H4 (cell line): ENCODE results near the gene MACROD2. TPM values are rescaled to one million over a fixed set of nuclear protein-coding genes. Genes with fewer than 3 reads are reported as not detected.
"Not testable (repeated sequence)": the region's sequence is repeated elsewhere in the genome, so short reads cannot be mapped to it uniquely, and the experiment has no call there.

Experiments
- DNase-seq: peaks from one replicate; pipeline ENCODE4 v3.0.0-alpha.2; 2015; ENCODE audit warnings: low spot score
- total RNA-seq: library from RNA; depleted of rRNA; stranded (reverse); fragments of >200 nt; shearing (Covaris generic); gene quantifications from 2 replicates; pipeline ENCODE4 v1.2.3, GENCODE V29; 2014

Gene MACROD2
- total RNA-seq, 1 experiment from 2014 or later = 1.2 TPM

GRCh38 chr20:14947946-14948345, 952.6 kb downstream of the MACROD2 start:
- DNase-seq = no peak

- peak; percentile 27 for DNase-seq
Measured at GRCh38 chr20:14948416-14948815, 953.1 kb downstream of the MACROD2 start.

DNA sequence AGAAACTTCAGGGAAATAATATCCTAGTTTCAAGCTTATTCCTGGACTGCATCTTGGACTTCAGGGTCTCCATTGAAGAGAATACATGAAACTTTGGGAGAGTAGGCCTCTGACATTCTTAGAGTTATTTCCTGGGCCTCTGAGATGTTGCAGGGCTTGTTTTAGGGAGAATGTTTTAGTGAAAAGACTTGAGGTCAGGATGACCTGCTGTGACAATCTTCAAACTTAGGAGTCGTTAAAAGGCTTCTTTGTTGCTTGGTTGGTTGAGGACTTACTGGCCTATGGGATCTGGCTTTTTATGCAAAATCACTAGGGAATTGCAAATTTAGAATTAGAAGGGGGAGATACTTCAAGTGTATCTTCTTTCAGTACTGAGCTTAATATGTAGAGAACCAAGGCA, 955.3 kb downstream of the MACROD2 start:
- DNase-seq = no peak

DNA sequence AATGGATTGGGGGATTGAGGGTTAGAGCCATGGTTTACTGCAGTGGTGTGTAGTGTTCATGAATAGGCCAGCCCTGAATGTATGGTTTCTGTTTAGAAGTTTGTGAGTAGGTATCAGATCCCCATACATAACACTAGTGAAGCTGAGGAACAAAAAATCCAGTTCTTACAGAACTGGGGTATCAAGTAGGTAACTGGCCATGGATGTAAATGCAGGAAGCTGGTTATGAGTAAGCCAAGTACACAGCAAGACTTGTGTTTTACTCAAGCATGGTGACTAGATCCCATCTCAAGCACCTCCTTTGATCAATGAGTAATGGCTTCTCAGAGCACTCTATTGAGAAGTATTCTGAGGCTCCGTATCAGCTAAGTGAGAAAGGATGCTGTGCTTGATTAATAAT, 955.8 kb downstream of the MACROD2 start:
- DNase-seq = no peak

- peak; percentile 56 for DNase-seq
Measured at GRCh38 chr20:14951707-14952418, 956.5 kb downstream of the MACROD2 start.

GRCh38 chr20:14953736-14954135, 958.4 kb downstream of the MACROD2 start:
- no peak for DNase-seq

DNA sequence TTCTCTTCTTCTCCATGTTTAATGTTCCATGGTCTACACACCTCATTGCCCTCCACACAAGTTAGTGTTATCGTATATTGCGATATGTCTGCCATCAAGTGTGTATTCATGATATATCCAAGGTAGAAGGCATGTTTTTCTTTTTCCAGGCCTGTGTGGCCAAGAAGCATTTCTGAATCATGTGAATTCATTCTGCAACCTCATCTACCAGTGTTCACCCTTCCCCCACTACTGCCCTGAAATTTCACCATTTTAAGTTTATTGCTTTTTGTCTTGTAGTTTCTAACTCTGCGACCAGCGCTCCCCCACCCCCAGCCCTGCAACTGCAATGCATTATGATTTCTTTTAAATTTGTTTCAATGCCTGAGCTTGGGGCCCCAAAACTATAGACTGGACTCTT, 960.1 kb downstream of the MACROD2 start:
- peak; percentile 27 for DNase-seq

- DNase-seq = peak; percentile 42
Measured at GRCh38 chr20:14956026-14956425, 960.7 kb downstream of the MACROD2 start.

DNA sequence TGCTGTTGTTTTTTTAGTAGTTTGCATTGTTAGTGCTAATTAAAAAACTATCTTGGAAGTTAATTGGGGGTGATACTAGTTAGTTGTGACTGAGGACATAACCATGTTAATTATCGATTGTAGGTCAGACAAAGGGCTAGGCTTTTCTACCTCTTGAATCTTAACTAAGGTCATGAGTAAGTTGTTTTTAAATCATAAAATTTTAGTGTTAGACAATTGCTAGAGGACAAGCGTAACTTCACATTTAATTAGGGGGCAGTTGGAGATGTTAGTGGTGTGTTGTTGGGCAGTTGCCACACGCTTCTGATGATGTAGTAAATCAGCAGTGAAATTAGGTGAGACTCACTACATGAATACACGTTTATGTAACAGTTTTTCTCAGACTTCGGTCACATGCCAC, 961.2 kb downstream of the MACROD2 start:
- DNase-seq = no peak

DNA sequence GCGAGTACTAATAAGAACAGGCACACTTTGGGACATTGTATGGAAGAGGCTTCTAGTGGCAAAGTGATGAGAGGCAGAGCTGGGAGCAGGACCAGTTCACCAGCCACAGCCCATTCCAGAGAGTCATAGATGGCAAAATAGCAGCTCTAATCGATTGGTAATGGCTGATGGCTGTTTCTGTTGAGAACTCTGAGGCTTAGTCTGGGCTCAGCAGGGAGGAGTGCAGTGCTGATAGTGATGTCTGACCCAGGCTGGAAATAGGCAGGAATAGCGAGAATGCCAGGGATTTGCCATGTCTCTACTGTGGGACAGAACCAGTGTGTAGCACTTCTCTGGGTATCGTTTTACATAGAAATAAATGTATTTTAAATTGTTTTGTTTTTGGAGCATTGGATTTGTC, 962.1 kb downstream of the MACROD2 start:
- DNase-seq = no peak

GRCh38 chr20:14958626-14959025, 963.3 kb downstream of the MACROD2 start:
- DNase-seq = no peak

- no peak for DNase-seq
Measured at GRCh38 chr20:14959506-14960475, 964.5 kb downstream of the MACROD2 start.

- DNase-seq = no peak
Measured at GRCh38 chr20:14960831-14961230, 965.5 kb downstream of the MACROD2 start.

DNA sequence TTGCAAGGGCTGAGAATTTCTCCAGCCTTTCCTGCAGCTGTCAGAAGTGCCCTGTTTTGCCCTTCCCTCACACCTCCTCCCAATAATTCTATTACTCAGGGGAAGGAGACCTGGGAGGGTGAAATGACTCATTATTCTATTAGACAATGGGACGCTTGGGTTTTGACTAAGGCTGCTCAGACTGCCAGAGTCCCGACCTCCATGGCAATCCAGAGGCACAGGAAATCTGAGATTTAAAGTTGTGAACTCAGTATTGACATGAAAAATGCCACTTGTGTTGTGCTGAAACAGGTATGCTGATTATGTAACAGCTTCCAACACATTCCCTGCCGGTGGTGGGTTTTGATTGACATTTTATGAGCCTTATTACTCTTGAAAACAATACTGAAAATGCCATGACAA, 967.9 kb downstream of the MACROD2 start:
- DNase-seq = peak; percentile 18

DNA sequence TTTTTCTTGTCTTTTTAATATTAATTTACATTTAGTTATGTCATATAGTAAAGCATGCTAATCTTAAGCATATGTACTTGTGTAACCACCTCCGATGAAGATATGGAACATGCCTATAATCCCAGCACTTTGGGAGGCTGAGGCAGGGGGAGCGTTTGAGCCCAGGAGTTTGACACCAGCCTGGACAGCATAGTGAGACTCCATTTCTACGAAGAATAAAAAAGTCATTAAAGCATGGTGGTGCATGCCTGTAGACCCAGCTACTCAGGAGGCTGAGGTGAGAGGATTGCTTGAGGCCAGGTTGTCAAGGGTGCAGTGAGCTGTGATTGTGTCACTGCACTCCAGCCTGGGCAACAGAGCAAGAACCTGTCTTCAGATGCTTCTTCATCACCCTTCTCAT, 970.9 kb downstream of the MACROD2 start:
- DNase-seq = no peak

GRCh38 chr20:14966808-14967207, 971.5 kb downstream of the MACROD2 start:
- DNase-seq = no peak

DNA sequence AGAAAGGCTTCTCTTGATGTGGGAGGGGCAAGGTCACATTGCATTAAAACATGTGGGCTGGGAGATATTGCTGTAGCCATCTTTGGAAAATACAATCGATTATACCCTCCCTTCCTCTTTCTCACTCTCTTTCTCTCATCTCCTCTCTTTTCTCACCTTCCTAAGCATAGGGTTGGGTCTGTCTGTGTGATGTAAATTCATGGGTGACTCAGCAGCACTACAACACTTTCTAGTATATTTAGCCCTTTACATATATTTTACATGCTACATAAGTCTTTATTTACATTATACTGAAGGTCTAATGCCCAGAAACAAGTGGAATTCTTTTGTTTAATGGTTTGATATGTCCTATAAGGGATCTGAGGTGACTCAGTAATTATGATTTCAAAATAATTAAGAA, 976.9 kb downstream of the MACROD2 start:
- DNase-seq = no peak

DNA sequence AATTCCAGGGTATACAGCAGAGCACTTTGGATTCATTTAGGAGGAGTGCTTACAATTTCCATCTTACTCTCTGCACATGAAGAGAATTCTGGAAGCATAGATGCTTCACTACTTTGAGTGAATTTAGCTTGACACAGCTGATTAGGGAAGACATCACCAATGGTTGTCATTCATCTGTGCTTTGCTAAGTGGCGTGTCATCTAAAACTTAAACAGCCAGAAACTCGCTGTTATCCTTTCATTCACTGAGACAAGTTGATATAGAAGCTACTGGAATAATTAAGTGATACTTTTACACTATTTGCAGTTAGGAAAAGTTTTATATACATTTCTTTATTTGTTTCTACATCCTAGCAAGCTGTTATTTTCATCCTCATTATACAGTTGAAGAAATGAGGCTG, 977.4 kb downstream of the MACROD2 start:
- no peak for DNase-seq

- DNase-seq = no peak
Measured at GRCh38 chr20:14979453-14979986, 984.2 kb downstream of the MACROD2 start.

DNA sequence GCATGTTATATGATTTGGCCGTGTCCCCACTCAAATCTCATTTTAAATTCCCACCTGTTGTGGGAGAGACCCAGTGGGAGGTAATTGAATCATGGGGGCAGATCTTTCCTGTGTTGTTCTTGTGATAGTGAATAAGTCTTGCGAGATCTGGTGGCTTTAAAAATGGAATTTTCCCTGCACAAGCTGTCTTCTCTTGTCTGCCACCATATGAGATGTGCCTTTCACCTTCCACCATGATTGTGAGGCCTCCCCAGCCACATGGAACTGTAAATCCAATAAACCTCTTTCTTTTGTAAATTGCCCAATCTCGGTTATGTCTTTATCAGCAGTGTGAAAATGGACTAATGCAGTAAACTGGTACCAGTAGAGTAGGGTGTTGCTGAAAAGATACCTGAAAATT, 986.2 kb downstream of the MACROD2 start:
- not testable (repeated sequence) for DNase-seq

DNA sequence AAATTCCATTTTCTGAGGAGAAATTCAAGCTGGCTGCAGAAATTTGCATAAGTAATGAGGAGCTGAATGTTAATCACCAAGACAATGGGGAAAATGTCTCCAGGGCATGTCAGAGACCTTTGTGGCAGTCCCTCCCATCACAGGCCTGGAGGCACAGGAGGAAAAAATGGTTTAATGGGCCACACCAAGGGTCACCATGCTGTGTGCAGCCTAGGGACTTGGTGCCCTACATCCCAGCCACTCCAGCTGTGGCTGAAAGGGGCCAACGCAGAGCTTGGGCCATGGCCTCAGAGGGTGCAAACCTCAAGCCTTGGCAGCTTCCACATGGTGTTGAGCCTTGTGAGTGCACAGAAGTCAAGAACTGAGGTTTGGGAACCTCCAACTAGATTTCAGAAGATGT, 987.0 kb downstream of the MACROD2 start:
- DNase-seq = not testable (repeated sequence)

- DNase-seq = no peak
Measured at GRCh38 chr20:14984305-14984704, 989.0 kb downstream of the MACROD2 start.
